Neuron (in vitro differentiated cells): ENCODE measurements around the gene KLK2.

ENCODE experiments used
- H2AFZ ChIP-seq: one replicate; pipeline ENCODE4 v1.6.1; 2013; ENCODE audit warnings: low read depth, mild to moderate bottlenecking, inconsistent platforms, low read length, moderate library complexity
- H3K27me3 ChIP-seq: one replicate; pipeline ENCODE4 v1.6.1; 2013; ENCODE audit warnings: low read length; ENCODE audit not compliant: insufficient read depth
- H3K36me3 ChIP-seq: one replicate; pipeline ENCODE4 v1.6.1; 2013; ENCODE audit warnings: low read length; ENCODE audit not compliant: insufficient read depth
- H3K4me1 ChIP-seq: one replicate; pipeline ENCODE4 v1.6.1; 2013; ENCODE audit warnings: low read length; ENCODE audit not compliant: insufficient read depth
- H3K4me3 ChIP-seq: 2 replicates; pipeline ENCODE4 v1.5.1; 2013; ENCODE audit warnings: mild to moderate bottlenecking, low read length, moderate library complexity
- H3K9me3 ChIP-seq: one replicate; pipeline ENCODE4 v1.6.1; 2013; ENCODE audit warnings: low read length

Gene KLK2

DNA sequence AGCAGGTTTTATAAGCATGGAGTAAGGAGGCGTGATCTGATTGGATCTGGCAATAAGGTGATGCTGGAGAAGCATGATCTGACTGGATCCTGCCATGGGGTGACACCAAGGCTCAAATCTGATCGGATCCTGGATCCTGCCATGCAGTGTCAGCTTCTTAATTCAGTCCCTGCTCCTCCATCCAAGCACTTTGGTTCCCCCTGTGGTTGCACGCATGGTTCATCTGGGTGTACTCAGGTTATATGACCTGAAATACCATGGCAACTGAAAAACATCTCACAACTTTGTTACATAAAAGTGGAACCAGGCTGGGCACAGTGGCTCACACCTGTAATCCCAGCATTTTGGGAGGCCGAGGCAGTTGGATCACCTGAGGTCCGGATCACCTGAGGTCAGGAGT, 55.6 kb downstream of the KLK2 start:
- peaks cover 3% of the 10 kb centered on the region for H3K27me3 ChIP-seq
- H2AFZ ChIP-seq: no peak overlapping the region
- H3K9me3 ChIP-seq: no peaks in the 10 kb centered on the region
- no peaks in the 10 kb centered on the region for H3K4me1 ChIP-seq
- no peaks in the 10 kb centered on the region for H3K36me3 ChIP-seq
- H3K4me3 ChIP-seq: no peak overlapping the region
